H1 (cell line): ENCODE measurements around the gene KRT76. TPM values are rescaled to one million over a fixed set of nuclear protein-coding genes. Genes with fewer than 3 reads are reported as not detected.

Source experiments
- ATF2 ChIP-seq: IDR thresholded peaks from 2 replicates; pipeline ENCODE4 v1.6.1; 2012; ENCODE audit warnings: low read length, inconsistent platforms
- BACH1 ChIP-seq: IDR thresholded peaks from 2 replicates; pipeline ENCODE4 v1.6.1; 2012; ENCODE audit warnings: low read length, improper control_type of control experiment
- CHD2 ChIP-seq: IDR thresholded peaks from 2 replicates; pipeline ENCODE4 v1.6.1; 2012; ENCODE audit warnings: low read length, improper control_type of control experiment
- E2F6 ChIP-seq: IDR thresholded peaks from 2 replicates; pipeline ENCODE4 v1.6.1; 2012; ENCODE audit warnings: inconsistent platforms
- RBBP5 ChIP-seq: IDR thresholded peaks from 2 replicates; pipeline ENCODE4 v1.7.1; 2012; ENCODE audit warnings: low read depth, mild to moderate bottlenecking, inconsistent platforms, low read length, moderate library complexity, borderline replicate concordance
- SP1 ChIP-seq: IDR thresholded peaks from 2 replicates; pipeline ENCODE4 v1.6.1; 2011; ENCODE audit warnings: low read depth, low read length
- SP4 ChIP-seq: IDR thresholded peaks from 2 replicates; pipeline ENCODE4 v1.6.1; 2012; ENCODE audit warnings: low read length, inconsistent platforms
- polyA plus RNA-seq, 7 experiments: library from polyadenylated mRNA; depleted of rRNA in 3 of 7; stranded (reverse) in 5 of 7; unstranded in 2 of 7; fragments of >200 nt in 5 of 7; fragments of 200-250 nt in 2 of 7; gene quantifications; 1 replicate in 5 of 7; 2 replicates in 1 of 7; 4 replicates in 1 of 7; pipeline versions ENCODE4 v1.2.1 to v1.2.3, GENCODE V29; 2011 to 2013; ENCODE audit warnings: missing spikeins in 2 of 7, mixed read lengths in 2 of 7
- total RNA-seq: library from RNA; stranded (reverse); fragmentation: NEBNext Ultra II Directional; extraction: Animal tissue kit (Norgen Biotek cat#: 25700); gene quantifications from 2 replicates; pipeline ENCODE4 v1.2.1, GENCODE V29; 2021

KRT76 gene
- total and polyA plus RNA-seq, 2 of the 8 experiments (the other 6 are each of a cell fraction or from before 2014, with no cell fraction given) = not detected

GRCh38 chr12:52759695-52760094 lies 17.4 kb downstream of the KRT76 start (continued):
- TF ChIP-seq E2F6 (no peak), SP4 (no peak), ATF2 (no peak), SP1 (no peak), RBBP5 (no peak), BACH1 (no peak), CHD2 (no peak)
- TF ChIP-seq, all 59 proteins: peak for 2
